Aorta (tissue), 5 donors: Measurements from ENCODE around the gene FOXN3. TPM values are rescaled to one million over a fixed set of nuclear protein-coding genes. Genes with fewer than 3 reads are reported as not detected.
A peak's percentile ranks its signal among the peaks of the same experiment; 100 is the strongest.

Source experiments
- ATAC-seq: fragments of 200-7000 bp; cut with Tn5 transposase; one replicate; pipeline ENCODE4 v1.9.1; 2022; ENCODE audit warnings: moderate library complexity; ENCODE audit not compliant: low FRiP score
- DNase-seq, 2 donors: peaks; one replicate each; pipeline ENCODE4 v3.0.0-alpha.2; 2020
- H3K27ac ChIP-seq, 2 donors: one replicate each; pipeline ENCODE4 v1.5.1; 2013; ENCODE audit warnings: low read length in 2 of 2, mild to moderate bottlenecking in 2 of 2, moderate library complexity in 2 of 2, control low read depth in 1 of 2, inconsistent platforms in 1 of 2, low read depth in 1 of 2
- H3K27me3 ChIP-seq, 2 donors: one replicate each; pipeline ENCODE4 v1.6.1; 2013; ENCODE audit warnings: control low read depth in 1 of 2, low read length in 1 of 2, mild to moderate bottlenecking in 1 of 2, moderate library complexity in 1 of 2; ENCODE audit not compliant: insufficient read depth in 2 of 2, control insufficient read depth in 1 of 2
- H3K36me3 ChIP-seq, 2 donors: one replicate each; pipeline ENCODE4 v1.6.1; 2013; ENCODE audit warnings: control low read depth in 1 of 2, low read length in 1 of 2, mild to moderate bottlenecking in 1 of 2; ENCODE audit not compliant: insufficient read depth in 2 of 2, control insufficient read depth in 1 of 2
- H3K4me1 ChIP-seq, 2 donors: one replicate each; pipeline ENCODE4 v1.6.1; 2013; ENCODE audit warnings: low read length in 2 of 2, control low read depth in 1 of 2, mild to moderate bottlenecking in 1 of 2, moderate library complexity in 1 of 2; ENCODE audit not compliant: insufficient read depth in 2 of 2, control insufficient read depth in 1 of 2
- H3K4me3 ChIP-seq, 2 donors: one replicate each; pipeline ENCODE4 v1.5.1; 2013; ENCODE audit warnings: low read length in 2 of 2, control low read depth in 1 of 2, mild to moderate bottlenecking in 1 of 2
- H3K9me3 ChIP-seq: one replicate; pipeline ENCODE4 v1.6.1; 2013; ENCODE audit warnings: mild to moderate bottlenecking, low read length; ENCODE audit not compliant: control insufficient read depth
- WGBS, 2 donors: extraction: QIAGEN DNeasy Blood & Tissue Kit; methylation state at CpG; one replicate each; pipeline ENCODE4 v1.1.7; 2013; 5-methylcytosine and 5-hydroxymethylcytosine counted together
- intact Hi-C, 2 donors: fragments of 100-400 bp; cut with DNase I; formaldehyde crosslinking; loops; one replicate each; pipeline versions ENCODE4 v1.14.2 to v1.15.0; 2022
- polyA plus RNA-seq, 2 donors: library from polyadenylated mRNA; stranded (reverse); fragments of 200-250 nt; gene quantifications; one replicate each; pipeline ENCODE4 v1.2.3, GENCODE V29; 2013
- total RNA-seq, 2 donors: library from RNA; stranded (reverse); fragmentation: NEBNext Ultra II Directional; extraction: Animal tissue kit (Norgen Biotek cat#: 25700); gene quantifications; one replicate each; pipeline ENCODE4 v1.2.1, GENCODE V29; 2021
- donor health status: healthy with polysubstance abuse.
- donor health status: Bipolar disorder and iron deficiency.
- donor health status: DM: no; HTN: no; CAD: no.
- donor health status: DM: no; HTN: no; CAD: no.
- donor health status: DM: yes; HTN: yes; CAD: no.

Gene FOXN3
- total and polyA plus RNA-seq, 4 donors, result 21.4 to 225 (median 101) TPM

GRCh38 chr14:89138846-89139245 lies 278.2 kb downstream of the FOXN3 start:
- Histone ChIP-seq H3K27ac (no peak overlapping the region), H3K4me3 (no peak overlapping the region), H3K9me3 (no peaks in the 10 kb centered on the region), H3K27me3 (no peaks in the 10 kb centered on the region), H3K4me1 (no peaks in the 10 kb centered on the region), H3K36me3 (no peaks in the 10 kb centered on the region)
- WGBS, 2 donors, result 87 to 94% methylated on average over 7 of the region's 7 CpGs
- intact Hi-C loops, result no loop called here
- ATAC-seq (no peak), DNase-seq (no peak)

- ATAC-seq (peak; percentile 82), DNase-seq (peak; percentile 95 to 96)
- H3K9me3 ChIP-seq, result no peaks in the 10 kb centered on the region
- no peak overlapping the region for H3K4me3 ChIP-seq
- H3K27me3 ChIP-seq, result no peaks in the 10 kb centered on the region
- no peaks in the 10 kb centered on the region for H3K36me3 ChIP-seq
- peak overlapping the region in 1 of 2 donors; percentile 35 for H3K27ac ChIP-seq
- intact Hi-C loops, result loop anchor here in 1 of 2 donors (2.0 kb wide), 1 partner anchor 97 kb away; no protein-coding TSS in a partner anchor
- no peaks in the 10 kb centered on the region for H3K4me1 ChIP-seq
- 24 to 27% methylated on average over 7 of the region's 7 CpGs for whole genome bisulfite sequencing, 2 donors
Observed at GRCh38 chr14:89137526-89138163, 279.4 kb downstream of the FOXN3 start.

DNA sequence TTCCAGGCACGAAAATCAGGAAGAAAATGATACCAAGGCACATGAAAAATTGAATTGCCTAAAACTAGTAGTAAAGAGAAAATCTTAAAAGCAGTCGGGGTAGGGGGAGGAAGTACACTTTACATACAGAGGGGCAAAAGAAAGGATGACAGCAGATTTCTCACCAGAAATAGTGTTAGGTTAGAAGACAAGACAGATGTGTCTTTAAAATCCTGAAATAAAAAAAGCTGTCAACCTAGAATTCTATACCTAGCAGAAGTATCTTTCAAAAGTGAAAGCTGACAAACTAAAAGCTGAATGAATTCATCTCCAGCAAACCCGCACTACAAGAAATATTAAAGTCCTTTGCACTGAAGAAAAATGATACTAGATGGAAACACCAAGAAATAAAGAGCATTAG lies 280.4 kb downstream of the FOXN3 start:
- no peak for ATAC-seq
- Histone ChIP-seq H3K36me3 (no peaks in the 10 kb centered on the region), H3K9me3 (no peaks in the 10 kb centered on the region), H3K4me1 (no peaks in the 10 kb centered on the region), H3K4me3 (no peak overlapping the region), H3K27me3 (no peaks in the 10 kb centered on the region), H3K27ac (no peak overlapping the region)
- 95% methylated on average over 3 of the region's 3 CpGs for WGBS, 2 donors
- intact Hi-C loops, result loop anchor here in 1 of 2 donors (2.0 kb wide), 1 partner anchor 96 kb away; no protein-coding TSS in a partner anchor
- DNase-seq, result no peak

- no peak for ATAC-seq
- H3K9me3 ChIP-seq, result no peaks in the 10 kb centered on the region
- H3K27ac ChIP-seq, result no peak overlapping the region
Observed at GRCh38 chr14:89134640-89135039, 282.4 kb downstream of the FOXN3 start.

GRCh38 chr14:89131004-89131750 lies 285.9 kb downstream of the FOXN3 start:
- no peaks in the 10 kb centered on the region for H3K36me3 ChIP-seq
- DNase-seq (no peak), ATAC-seq (no peak)
- no peak overlapping the region for H3K27ac ChIP-seq
- H3K27me3 ChIP-seq, result no peaks in the 10 kb centered on the region
- 90 to 94% methylated on average over 6 of the region's 6 CpGs for WGBS, 2 donors
- H3K4me3 ChIP-seq, result no peak overlapping the region
- intact Hi-C loops, result no loop called here
- no peaks in the 10 kb centered on the region for H3K4me1 ChIP-seq
- no peaks in the 10 kb centered on the region for H3K9me3 ChIP-seq

More at GRCh38 chr14:89134640-89135039, 282.4 kb downstream of the FOXN3 start:
- Histone ChIP-seq H3K4me3 (no peak overlapping the region), H3K27me3 (no peaks in the 10 kb centered on the region), H3K36me3 (no peaks in the 10 kb centered on the region), H3K4me1 (no peaks in the 10 kb centered on the region)
- no peak for DNase-seq
- 83 to 85% methylated on average over 2 of the region's 2 CpGs for WGBS, 2 donors
- intact Hi-C loops, result no loop called here

- Histone ChIP-seq H3K27ac (no peak overlapping the region), H3K36me3 (no peaks in the 10 kb centered on the region), H3K4me1 (no peaks in the 10 kb centered on the region), H3K9me3 (no peaks in the 10 kb centered on the region), H3K27me3 (no peaks in the 10 kb centered on the region), H3K4me3 (no peak overlapping the region)
- no peak for ATAC-seq
- intact Hi-C loops, result no loop called here
- no peak for DNase-seq
- 92 to 95% methylated on average over 6 of the region's 6 CpGs for WGBS, 2 donors
Observed at GRCh38 chr14:89129570-89129969, 287.5 kb downstream of the FOXN3 start.

GRCh38 chr14:89128311-89129026 lies 288.6 kb downstream of the FOXN3 start:
- no peak overlapping the region for H3K4me3 ChIP-seq
- no peak overlapping the region for H3K27ac ChIP-seq
- H3K4me1 ChIP-seq, result no peaks in the 10 kb centered on the region
- intact Hi-C loops, result no loop called here
- DNase-seq (no peak), ATAC-seq (no peak)
- no peaks in the 10 kb centered on the region for H3K27me3 ChIP-seq
- 93 to 95% methylated on average over 10 of the region's 10 CpGs for WGBS, 2 donors
- H3K36me3 ChIP-seq, result no peaks in the 10 kb centered on the region
- H3K9me3 ChIP-seq, result no peaks in the 10 kb centered on the region

GRCh38 chr14:89126461-89126860 lies 290.6 kb downstream of the FOXN3 start:
- 50 to 52% methylated on average over 4 of the region's 4 CpGs for WGBS, 2 donors
- Histone ChIP-seq H3K36me3 (no peaks in the 10 kb centered on the region), H3K27me3 (no peaks in the 10 kb centered on the region), H3K9me3 (no peaks in the 10 kb centered on the region), H3K4me1 (no peaks in the 10 kb centered on the region), H3K4me3 (no peak overlapping the region), H3K27ac (no peak overlapping the region)
- DNase-seq (no peak), ATAC-seq (no peak)
- intact Hi-C loops, result no loop called here
